NOMO-1 treated with dmso at 0.1 percent for 144 hours (cell line): ENCODE results near the gene CA12.

ENCODE experiments used
- DNase-seq: peaks from one replicate; lab custom pipeline; 2025; ENCODE audit not compliant: unreplicated experiment; lab: John Stamatoyannopoulos, UW

CA12 gene

DNA sequence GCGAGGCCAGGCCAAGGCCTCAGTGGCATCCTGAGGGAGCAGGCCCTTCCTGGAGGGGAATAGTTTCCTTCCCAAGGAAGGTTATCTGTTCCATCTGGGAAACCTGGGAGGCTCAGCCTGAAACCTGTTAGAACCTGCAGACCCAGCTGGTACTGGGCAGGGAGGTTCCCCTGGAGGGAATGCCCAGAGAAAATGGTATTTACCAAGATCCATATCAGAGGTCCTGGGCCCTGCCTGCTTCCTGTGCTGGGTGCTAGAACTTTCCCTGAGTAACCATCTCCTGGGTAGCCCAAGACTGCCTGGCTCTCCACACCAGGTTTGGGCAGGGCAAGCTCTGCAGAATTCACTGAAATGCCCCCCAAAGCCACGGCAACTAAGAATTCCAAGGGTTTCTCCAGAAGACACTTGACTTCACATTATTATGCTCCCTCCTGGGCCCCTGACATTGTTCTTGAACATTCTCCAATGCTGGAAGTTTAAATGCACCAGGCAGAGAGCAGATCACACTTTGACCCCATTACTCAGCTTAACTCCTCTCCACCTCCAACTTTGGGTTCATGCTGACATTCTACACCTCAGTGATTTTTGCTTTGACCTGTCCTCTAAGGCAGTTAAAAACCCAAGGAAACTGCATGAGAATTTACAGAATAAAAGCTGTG, 2.0 kb downstream of the CA12 start:
- DNase-seq: no peak

DNA sequence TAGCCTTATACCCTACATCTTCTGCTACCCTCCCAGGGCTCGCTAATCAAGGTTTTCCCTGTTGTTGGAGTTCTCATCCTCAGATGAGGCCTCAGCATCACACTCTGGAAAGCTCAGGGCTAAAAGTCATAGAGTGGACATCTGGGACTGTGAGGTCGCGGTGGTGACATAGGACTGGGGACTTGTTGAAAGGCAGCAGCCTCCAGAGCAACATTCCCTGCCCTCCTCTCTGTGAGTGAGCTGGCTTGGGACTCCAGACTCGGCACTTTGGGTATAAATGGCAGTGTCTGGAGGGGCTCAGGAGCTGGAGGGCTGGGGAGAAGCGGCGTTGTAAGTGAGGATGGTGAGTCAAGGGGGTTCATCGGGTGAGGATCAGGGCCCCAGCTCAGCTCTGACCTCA, 2.7 kb downstream of the CA12 start:
- DNase-seq: no peak

DNA sequence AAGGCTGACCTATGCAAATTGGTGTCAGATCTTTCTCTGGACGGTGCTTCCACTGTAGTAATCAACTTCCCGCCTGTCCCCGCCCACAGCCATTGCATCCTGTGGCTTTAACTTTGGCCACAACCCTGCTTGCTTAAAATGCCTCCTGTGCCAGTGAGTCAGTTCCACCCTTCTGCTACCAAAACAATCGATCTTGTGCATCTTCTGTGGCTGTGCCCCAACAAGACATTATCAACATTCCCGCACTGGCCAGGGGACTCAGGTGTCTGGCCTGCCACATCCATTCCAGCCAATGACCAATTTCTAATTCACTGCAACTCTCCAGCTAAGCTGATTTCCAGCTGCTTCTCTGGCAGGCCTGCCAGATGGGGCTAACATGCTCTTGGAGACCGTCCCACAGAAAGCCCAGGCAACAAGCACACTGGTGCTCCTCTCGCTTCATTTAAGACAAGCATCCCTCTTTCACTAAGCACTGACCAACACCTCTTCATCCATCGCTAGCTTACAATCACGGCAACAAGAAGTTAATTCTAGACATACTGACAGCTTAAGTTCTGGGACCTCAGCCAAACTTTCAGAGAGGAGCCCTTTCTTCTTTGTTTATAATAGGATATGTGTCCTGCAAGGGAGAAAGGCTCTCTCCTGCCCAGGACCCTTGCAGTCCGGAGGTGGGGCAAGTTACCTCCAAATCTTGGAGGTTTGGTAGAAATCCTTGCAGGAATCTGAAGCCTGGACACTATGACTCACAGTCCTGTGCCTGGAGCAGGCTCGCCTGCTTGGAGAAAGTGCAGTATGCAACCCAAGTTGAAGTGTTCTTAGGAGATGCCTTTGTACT, 6.7 kb downstream of the CA12 start:
- no peak for DNase-seq

DNA sequence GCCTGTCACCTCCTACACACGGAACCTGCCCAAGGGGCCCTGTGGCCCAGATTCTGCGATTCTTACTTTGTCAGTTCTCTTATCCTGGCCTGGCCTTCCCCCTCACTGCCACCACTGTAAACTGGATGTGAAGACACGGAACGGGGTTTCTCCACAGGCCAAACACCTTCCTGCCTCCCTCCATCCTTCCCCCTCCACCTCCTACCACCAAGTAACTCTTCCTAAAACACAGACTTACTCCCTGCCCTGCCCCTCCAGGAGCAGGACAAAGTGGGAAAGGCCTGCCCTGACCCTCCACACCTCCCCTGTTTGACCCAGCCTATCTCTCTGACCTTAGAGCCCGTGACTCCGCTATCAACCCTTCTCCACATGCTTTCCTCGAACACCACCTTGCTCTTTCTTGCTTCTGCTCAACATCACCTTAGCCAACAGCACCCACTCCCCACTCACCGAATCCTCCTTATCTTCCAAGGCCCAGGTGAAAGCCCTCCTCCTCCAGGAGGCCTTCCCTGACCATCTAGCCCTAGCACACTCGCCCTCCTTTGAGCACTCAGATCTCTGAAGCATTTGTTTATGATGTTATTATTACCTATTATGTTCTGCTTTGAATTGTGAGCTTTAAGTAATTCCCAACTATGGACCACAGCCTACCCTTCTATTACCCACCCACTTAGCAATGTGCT, 7.6 kb downstream of the CA12 start:
- DNase-seq: no peak

DNA sequence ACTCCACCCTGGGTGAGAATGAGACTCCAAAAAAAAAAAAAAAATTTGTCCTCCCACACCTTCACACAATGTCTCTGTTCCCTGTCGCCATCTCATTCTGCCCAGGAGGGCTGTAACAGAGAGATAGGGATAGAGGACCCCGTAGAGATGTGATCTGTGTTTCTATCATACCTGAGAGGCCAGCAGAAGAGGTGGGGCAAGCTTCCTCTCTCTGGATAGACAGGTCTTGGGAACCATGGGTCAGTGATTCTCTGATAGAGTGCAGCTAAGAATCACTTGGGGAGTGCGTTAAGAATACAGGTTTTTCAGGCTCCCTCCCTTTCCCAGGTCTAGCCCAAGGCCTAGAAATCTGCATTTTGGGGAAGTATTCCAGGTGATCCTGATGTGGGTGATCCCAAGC, 8.3 kb downstream of the CA12 start:
- DNase-seq: no peak

DNA sequence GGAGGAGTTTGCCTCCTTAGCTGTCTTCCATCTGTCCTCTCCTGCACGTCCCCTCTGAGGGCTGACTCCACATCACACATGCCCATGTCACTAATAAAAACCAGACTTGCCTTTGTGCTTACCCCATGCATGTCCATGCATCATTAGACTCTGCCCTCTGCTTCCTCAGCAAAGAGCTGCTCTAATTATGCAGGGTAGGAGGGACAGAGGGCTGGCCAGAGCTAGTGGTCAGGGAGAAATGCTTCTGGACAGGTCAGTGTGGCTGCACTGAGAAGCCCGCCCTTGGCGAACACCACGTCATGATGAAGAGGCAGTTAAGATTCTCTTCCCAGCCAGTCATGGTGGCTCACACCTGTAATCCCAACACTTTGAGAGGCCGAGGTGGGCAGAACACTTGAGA, 8.9 kb downstream of the CA12 start:
- no peak for DNase-seq

DNA sequence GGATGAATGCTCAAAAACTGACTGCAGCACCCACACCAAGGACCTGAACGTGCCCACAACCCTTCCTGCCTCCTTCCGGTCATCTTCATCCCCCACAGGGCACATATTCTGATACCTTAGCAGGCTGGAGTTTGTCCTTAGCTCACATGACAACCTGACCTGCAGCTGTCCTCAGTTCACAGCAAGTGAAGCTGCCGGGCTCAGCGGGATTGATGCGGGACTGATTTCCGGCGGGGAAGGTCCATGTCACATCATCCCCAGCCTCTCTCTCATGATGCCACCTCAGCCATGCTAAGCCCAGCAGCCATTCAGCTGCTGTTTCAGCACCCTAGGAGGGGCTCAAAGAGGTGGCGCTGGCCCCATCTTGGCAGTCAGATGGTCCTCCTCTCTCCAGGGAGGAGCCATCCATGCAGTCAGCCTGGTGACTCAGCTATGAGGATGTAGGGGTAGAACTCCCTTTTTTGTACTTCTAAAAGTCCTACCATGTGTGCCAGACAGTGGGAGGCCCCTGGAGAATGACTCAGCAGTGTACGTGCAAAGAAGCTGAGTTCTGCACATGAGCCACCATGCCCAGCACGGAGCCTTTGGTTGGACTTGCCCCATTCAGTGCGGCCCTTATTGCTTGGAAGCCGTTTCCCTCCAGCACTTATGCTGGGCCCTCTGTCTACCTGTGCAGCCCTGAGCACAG, 9.5 kb downstream of the CA12 start:
- DNase-seq: no peak

DNA sequence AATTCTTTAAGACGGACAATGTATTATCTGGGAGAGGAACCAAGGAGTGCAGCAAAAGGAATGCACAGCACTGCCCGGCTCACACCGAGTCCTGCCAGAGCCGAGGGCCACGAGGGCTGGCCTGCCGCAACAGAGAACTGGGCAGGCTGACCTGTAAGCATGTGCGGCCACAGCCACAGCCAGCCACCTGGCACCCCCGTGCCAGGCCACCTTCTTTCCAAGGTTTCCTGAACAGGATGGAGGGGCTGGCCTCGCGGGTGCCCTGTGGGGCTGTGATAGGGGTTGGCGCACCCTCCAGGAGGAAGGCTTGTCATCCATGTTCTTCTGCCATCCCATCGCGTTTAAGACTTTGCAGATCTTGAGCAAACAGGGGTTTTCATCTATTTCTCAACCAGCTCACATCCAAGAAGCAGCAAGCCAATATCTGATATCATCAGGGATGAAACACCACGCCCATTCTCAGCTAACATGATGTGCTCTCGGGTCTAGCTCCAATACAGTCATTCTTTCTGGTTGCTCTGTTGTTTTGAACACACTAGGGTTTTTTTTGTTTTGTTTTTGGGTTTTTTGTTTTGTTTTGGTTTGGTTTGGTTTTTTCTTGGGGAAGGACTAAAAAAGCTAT, 10.2 kb downstream of the CA12 start:
- DNase-seq: no peak

DNA sequence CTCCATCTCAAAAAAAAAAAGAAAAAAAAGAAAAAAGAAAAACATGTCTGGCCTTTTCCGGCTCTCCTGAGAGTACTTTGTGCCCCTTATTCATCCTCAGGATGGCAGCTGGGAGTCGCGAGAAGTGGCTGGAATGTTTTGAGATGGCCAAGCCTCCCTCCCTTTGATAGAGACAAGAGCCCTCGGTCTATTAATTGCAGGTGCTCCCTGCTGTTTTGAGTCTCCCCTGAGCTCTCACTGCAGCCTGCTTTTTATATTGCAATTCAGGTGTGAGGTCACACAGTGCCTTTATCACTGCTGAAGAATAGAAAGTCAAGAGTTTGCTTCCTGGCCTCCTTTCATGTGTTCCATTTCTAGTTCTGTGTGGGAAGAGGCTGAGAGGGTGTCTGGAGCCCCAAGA, 10.9 kb downstream of the CA12 start:
- DNase-seq: no peak

DNA sequence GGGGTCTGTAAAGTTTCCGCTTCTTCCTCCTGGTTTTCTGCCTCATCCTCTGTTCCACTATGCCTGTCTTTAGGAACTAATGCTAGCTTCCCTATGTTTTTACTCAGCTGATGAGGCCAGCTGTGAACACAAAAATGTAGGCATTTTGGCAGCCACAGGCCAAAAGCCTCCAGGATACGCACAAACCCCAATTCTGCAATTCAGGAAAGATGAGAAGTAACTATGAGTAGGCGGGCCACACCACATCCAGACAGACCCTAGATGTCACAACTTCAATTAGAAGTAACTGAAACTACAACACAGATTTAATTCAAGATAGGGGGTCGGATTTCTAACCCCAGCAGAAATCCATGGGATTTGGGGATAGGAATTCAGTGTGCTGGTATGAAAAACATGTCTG, 11.9 kb downstream of the CA12 start:
- no peak for DNase-seq

DNA sequence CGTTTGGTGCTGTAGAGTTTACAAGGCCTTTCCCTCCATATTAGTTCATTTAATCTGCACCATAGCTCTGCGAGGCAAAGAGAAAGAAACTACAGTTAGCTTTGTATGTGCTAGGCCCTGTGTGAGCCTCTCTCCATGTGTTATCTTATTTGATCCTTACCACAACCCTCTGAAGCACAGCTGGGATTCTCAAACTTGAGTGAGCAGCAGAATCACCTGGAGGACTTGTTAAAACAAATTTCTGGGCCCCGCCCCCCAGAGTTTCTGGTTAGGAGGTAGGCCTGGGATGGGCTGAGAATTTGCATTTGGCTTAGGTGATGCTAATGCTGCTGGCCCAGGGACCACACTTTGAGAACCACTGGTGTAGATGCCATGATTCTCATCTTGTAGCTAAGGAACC, 12.3 kb downstream of the CA12 start:
- DNase-seq: no peak

DNA sequence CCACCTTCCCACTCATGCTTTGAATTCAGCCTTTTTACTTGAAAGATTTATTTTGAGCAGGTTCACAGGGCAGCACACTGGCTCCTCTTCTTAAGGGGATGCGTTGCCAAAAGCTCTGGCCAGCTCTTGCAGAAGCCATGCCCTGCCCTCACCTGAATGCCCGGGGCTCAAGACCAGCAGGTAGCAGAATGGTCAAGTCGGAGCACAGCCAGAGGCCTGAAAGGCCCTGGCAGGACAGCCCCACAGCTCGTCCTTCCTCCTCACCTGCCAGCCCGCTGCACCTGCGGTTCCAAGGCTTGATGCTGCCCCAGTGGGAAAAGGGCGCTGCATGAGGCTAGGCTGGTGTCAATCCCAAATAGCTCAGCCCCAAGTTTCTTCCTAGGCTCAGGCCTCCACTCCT, 13.1 kb downstream of the CA12 start:
- DNase-seq: no peak

DNA sequence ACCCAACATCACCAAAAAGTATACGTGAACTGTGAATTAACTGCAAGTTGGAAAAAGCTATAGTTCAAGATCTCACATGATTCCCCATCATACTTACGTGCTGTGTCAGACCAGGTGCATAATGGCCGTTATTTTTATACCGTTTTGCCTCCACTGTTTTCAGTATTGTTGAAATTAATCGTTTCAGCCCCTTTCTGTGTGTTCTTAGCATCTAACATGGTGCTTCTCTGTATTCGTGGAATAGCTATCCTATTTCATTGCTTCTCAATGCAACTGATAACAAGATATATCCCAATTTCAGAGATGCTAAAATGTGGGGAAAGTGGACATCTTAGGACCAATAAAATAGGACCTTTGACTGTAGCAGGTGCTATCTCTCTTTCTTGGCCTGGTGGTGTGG, 13.7 kb downstream of the CA12 start:
- no peak for DNase-seq

DNA sequence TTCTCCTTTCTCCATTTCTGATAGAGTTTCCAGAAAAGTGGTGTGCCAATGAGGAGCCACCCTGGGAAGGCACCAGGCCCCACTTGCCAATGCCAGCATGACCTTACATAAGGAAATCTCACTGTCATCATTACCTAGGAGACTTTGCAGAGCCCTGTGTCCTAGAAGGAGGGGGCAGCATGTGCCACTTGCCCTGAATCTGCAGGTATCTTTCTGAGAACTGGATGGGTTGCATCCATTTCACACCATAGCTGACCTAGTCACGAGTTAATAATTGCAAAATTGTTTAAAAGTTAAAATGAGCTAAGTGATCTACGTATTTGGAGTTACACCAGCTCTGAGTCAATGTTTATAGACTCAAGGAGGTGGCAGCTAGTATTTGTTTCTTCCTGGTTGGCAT, 14.3 kb downstream of the CA12 start:
- no peak for DNase-seq

DNA sequence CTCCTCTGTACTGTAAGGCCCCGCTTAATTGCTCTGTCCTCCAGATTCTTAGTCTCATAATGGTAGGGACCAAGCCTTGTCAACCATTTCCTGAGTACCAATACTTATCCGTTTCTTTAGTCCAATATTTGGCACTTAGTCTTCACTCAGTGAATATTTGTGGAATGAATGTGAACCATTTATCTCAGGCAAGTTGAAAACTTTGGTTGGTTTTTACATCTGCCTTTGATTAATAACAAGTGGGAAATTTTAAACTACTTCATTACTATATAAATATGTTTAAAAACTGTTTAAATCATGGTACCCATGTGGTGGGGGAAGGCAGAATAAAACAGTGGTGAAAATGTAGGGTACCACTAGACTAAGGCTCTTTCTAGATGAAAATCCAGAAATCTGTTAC, 15.2 kb downstream of the CA12 start:
- DNase-seq: no peak

DNA sequence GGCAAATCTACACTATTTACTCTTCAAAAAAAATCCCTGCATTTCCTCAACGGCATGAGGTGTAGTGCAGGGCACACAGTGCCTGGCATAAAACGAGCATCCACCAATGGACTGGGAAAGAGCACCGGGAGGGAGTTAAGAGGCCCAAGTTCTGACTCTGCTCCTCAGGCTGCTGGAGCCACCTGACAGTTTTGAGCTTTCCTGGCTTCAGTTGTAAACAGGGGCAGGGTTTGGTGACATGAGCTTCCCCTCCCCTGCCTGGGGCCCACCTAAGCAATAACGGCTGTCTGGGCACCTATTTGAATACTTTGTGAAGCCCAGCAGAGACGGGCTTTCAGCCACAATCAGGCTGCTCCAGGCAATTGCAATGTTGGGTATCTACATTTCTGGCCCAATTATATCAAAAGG, 16.4 kb downstream of the CA12 start:
- DNase-seq: no peak

DNA sequence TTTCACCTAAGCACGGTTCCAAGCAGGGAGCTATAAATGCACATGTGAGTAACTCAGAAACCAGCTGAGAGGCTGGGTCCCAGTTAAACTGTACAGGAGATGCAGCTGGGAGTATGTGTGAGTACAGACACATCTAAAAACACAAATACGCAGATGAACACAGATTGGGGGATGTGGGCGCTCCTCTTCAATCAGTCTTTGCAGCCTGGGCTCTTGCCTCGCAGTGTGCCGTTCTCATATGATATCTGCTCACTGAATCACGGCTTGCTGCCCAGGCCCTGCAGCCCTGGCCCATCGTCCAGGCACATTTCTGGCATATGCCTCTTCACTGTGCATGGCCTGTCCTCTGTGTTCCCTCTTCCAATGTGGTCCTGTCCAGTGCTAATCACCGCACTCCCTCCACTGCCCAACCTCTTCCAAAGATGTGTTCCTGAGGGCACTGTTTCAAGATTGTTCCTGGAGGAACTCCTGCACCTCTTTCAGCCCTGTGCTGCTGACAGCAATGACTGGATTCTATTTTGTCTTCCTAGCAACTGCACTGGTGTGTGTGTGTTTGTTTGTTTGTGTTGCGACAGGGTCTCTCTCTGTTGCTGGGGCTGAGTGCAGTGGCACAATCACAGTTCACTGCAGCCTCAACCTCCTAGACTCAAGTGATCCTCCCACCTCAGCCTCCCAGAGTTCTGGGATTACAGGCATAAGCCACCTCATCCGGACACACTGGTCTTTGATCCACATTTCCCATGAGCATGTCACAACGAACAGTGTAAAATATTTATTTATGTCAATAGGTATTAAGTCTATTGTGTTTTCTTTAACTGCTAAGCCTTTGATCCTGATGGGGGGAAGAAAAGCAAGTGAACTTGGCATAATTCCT, 17.0 kb downstream of the CA12 start:
- DNase-seq: no peak

DNA sequence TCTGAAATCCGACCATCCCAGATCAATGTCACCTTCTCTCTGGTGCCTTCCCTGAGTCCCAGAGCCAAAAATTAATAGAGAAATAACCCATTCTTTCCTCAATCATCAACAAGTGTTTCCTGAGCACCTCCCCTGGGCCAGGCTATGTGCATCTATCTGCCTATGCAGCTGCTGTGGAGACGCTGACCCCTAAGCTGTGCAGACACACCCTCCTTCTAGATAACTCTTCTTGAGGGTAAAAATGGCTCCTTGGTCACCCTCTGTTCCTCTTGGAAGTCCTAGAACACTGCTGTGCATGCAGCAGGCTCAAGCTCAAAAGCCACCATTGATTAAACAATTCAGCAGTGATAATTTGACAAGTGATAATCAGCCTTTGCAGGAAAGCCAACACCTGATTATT, 18.4 kb downstream of the CA12 start:
- DNase-seq: no peak

DNA sequence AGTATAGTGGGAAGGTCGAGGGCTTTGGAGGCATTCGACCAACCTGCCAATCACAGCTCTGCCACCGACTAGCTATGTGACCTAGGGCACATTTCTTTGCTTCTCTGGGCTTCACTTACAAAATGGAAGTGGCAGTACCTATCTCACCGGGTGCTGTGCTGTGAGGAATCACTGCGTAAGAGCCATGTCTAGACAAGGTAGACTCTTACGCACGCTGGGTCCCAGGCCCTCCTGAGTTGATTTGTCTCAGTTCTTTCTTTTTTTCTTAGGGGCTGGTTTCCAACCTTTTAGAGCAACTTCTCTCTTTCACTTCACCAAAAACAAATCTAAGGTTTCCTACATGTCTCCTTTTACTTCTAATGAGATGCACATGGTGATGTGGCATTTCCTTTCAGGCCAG, 18.8 kb downstream of the CA12 start:
- DNase-seq: peak; percentile 8

DNA sequence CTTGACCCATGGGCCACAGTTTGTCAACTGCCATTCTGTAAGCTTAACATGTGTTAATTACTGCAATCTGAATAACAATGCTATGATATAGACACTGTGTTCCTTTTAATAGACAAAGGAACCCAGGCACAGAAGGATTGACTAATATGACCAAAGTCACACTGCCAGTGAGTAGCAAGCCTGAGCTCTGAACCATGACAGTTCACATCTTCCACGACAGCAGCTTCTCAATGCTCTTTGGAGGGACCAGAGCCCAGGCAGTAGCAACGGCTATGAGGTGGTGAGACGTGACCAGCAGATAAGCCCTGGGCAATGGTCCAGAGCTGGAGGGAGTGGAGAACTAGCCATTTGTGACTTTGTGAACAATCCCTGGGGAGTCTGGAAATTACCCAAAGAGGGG, 19.4 kb downstream of the CA12 start:
- no peak for DNase-seq
